CD4-positive, alpha-beta T cell treated with Interleukin-10 for 1 hour (primary cell): ENCODE results near the gene WDR91.

Experiments used
- DNase-seq: peaks from one replicate; pipeline ENCODE4 v3.0.0-alpha.2; 2020

Gene WDR91

DNA sequence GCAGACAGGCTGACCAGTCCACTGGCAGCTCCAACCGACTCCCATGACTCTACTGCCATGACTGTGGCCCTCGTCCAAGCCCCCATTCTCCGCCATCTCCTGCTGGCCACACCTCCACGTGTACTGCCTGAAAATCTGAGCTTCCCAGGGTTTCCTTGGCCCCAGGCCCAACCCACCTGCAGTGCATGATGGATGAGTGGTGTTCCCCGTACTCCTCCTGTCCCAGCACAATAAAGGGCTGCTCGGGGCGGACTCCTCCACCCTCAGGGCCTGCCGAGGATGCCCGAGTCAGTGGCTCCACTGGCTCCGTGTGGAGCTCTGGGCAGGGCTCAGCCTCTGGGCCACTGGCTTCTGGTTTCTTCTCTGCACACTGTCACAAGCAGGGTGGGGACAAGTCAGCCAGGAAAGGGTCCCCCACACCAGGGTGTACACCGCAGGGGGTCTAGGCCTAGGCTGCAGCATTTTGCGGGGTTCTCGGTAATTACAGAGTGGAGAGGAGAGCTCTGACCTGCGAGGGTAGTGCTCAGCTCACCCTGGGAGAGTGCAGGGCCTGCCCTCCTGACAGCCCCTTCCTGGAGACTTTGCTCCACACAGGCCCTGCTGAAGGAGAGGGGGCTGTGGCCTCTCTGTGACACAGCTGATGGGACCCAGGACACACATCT lies 15.2 kb downstream of the WDR91 start:
- no peak for DNase-seq

DNA sequence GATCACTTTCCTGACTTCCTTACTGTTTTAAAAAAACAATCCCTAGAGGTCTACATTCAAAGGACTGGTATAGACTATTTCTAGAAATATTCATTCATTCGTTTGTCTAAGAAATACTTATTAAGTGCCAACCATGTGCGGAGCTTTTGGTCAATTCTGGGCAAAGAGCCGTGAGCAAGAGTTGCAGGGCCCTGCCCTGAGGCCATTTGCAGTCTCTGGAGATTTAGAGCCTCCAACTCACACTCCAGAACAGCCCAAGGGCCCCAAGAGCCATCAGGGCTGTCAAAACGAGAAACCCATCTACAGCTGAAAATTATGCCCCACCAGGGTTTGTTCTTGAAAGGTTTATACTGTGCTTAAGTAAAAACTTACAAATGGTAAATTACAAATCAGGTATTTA lies 16.2 kb downstream of the WDR91 start:
- no peak for DNase-seq

DNA sequence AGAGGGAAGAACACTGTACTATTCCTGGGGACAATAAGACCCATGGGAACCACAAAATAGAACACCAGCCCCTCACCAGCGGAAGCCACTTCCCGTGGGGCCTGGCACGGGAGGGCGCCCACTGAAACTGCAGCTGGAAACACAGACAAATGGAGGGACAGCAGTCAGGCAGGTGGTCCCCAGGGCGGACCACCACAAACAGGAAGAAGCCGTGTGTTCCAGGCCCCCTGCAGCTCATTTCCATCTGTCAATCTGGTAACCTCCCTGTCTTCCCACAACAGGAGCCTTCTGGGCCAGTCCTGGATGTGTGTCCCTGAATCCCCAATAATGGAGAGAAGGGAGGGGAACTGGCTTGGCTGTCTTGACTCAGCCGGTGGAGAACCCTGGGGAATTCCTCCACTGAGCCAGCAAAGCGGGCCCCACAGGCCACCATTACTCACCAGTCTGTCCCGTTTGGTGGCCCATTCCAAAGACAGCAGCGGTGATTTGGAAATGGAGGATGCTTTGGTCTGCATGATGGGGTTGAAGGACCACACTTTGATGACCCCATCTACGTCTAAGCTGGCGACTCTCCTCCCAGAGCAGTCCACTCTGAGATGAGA lies 16.7 kb downstream of the WDR91 start:
- DNase-seq, result no peak

- no peak for DNase-seq
These were observed 17.7 kb downstream of the WDR91 start for GRCh38 chr7:135193615-135194081.

- DNase-seq, result no peak
These were observed 18.3 kb downstream of the WDR91 start for GRCh38 chr7:135192914-135193536.

DNA sequence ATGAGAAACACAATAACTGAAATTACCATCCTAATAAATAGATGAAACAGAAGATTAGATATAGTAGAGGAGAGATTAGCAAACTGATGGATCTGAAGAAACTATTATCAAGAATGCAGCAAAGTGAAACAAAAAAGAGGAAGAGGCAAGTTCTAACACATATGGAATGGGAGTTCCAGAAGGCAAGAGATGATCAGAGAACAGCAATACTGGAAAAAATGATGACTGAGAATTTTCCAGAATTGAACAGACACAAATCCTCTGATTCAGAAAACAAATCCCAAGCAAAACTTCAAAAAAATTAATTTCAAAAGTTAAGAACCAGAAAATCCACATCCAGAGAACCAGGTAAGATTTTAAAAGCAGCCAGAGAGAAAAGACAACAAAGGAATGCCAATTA lies 20.6 kb downstream of the WDR91 start:
- no peak for DNase-seq

DNA sequence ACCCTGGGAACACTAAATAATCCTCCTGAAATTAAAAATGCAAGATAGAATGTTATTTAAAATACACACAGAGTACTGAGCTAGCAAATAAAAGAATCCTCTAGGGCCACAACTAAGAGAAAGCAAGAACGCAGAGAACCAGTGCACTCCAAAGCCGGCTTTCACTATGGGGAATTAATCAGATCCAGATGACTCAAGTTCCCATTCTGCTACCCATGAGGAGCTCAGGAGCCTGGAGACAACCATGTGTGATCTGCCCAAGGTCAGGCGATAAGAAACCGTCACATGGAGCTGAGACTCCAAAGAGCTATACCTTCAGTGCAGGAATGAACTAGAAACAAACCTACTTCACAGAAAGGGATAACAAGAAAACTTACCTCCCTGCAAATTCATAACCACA lies 21.4 kb downstream of the WDR91 start:
- DNase-seq, result no peak

DNA sequence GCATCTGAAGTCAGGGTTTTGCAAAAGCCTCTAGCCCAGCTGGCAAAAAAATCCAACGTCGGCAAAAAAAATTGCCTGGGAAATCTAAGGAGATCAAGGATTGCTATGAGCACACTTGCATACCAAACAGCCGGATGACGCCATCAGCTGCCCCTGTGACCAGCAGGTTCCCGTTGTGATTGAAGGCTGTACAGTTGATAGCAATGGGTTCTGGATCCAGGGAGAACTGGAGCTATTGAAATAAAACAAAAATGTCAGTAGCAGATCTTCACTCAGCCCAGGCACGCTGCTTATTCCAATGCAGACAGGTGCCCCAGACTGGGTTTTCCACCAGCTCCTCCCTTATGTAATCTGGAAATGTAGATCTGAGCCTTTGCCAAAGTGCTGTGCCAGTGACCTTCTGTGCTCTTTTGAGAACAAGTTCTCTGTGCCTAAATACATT lies 22.1 kb downstream of the WDR91 start:
- DNase-seq, result no peak

GRCh38 chr7:135188298-135188984 lies 22.9 kb downstream of the WDR91 start:
- DNase-seq, result no peak

DNA sequence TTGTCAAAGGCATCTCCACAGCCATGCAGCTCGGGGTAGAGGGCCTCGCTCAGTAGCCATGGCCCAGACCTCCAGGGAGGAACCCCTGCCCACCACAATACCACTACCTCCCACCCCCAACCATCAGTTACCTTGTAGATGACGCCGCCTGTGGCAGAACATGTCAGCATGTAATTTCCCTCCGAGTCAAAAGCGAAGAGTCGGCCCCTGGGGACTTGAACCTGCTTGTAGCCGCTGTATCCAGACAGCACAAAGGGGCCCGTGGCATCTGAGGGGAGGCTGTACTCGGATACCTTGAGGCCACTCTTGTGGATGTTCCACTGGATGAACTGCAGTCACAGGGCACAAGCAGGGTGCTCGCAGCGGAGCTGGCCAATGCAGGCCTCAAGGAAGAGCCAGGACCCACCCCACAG lies 24.5 kb downstream of the WDR91 start:
- no peak for DNase-seq

- no peak for DNase-seq
These were observed 25.1 kb downstream of the WDR91 start for GRCh38 chr7:135186261-135186540.

- no peak for DNase-seq
These were observed 25.7 kb downstream of the WDR91 start for GRCh38 chr7:135185471-135186260.

DNA sequence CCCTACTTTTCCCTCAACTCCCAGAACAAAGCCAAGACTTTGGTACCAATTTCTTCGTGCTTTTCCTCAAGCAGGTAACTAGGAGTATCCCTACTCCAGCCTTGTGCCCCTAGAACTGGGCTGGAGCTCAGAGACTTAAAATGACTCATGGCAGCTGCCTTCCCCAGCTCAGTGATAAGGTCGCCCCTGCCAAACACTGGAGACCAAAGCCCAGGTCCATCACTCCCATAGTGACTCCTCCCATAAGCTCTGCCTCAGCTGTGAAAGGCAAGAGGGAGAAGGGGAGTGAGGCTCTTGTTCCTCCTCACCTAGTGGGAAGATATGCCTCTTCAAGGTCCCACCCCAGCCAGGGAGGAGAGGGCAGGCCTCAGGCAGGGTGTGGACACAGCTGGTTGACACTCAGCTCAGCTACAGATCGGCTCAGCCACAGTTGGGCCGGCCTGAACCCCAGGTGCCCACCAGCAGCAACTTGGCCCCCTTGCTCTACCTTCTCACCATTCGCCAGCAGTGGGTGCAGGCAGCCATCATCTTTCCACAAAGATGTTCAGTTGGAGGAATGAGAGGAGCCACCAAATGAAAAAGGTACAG lies 27.0 kb downstream of the WDR91 start:
- DNase-seq, result no peak

DNA sequence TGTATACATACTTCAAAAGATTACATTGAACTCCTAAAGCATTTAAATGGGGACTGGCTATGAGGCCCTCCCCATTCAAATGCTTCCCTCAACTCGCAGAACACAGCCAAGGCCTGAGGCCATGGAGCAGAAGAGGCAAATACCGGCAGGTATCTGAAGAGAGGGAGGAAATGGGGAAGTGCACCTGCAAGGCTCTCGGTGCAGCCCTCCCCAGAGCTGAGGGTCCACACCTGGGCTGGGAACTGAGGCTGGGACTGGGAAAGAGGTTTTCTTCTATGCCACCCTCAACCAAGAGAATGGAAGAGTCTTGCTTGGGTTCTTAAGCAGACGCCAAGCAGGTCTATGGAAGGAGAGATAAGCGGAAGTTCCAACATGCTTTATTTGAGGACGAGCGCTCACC lies 27.8 kb downstream of the WDR91 start:
- DNase-seq, result no peak

DNA sequence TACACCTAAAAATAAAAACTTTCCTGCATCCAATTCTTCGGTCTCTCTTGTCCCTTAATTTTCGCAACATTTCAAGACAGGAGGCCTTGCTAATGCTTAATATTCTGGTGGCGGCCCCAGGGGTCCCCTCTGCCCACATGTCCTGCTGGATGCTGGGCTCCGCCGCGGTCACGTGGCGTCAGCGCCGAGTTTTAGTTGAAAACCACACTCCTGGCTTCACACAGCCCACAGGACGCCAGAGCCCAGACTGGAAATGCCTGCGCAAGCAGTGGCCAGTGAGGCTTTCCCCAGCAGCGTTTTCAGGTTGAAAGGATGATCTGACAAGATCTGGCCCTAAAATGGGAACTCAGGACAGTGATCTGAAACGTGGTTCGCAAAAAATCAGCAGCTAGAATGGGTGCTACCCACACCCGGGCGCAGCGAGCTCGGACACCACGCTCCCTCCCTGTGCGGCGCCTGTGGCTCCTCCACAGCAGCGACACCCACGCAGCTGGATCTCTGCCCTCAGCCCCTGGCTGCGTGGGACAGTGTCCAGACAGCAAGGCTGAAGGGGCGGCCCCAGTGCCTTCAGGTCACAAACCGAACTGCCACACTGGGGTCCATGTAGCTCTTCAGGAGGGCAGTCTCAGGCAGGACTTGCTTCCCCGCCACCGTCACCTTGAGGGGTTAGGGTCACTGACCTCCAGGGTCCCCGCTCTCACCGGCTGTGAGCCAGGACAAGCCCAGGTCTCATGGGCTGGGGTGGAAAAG lies 29.2 kb downstream of the WDR91 start:
- DNase-seq, result no peak

DNA sequence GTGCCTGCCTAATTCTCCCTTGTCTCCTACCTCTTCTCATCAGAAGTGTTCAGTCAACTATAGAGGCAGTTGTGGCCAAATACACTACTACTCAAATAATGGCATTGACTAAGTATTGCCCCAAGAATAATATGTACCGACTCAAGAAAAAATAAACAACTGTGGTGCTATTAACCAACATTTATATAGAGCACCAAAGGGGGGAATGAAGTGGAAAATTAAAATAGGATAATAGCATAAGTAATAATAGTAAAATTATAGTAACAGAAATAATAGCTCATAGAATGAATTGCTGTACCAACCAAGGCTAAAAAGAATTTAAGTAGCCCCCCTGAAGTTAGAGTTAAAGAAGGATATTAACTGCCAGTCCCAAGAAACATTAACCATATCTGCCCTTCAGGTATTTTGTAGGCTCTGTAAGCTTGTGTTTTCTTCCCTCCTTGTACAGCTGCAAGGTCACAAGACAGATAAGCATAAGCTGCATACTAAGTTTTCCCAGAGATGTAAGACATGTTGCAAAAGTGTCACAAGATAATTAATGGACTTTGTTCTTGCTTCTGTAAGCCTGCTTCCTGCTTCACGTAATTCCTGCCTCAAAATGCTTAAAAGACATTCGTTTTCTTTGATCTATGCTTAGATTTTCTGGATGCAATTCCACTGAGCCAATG lies 29.9 kb downstream of the WDR91 start:
- no peak for DNase-seq

GRCh38 chr7:135180122-135180521 lies 31.2 kb downstream of the WDR91 start:
- no peak for DNase-seq

GRCh38 chr7:135179321-135179925 lies 31.9 kb downstream of the WDR91 start:
- DNase-seq, result no peak

DNA sequence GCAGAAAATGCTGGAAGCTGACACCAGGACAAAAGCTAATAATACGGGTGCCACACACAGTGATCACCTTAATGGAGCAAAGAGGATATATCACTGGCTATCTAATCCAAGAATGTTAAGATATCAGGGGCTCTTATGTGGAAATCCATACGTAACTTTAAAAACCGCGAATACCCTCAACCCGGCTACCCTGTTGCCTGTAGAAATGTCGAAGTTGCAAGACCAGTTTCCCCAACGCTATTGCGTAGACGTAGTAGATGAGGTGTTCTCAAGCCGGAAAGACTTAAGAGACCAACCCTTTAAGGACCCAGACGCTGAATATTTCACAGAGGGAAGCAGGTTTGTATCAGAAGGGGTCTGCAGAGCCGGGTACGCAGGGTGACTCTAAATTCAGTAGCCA lies 33.0 kb downstream of the WDR91 start:
- DNase-seq, result no peak

GRCh38 chr7:135177028-135177696 lies 34.2 kb downstream of the WDR91 start:
- no peak for DNase-seq
